T-cell (primary cell): ENCODE results near the gene ISL2. TPM values are rescaled to one million over a fixed set of nuclear protein-coding genes. Genes with fewer than 3 reads are reported as not detected.

ENCODE experiments used
- ATAC-seq, 4 experiments: fragments of 200-7000 bp in 3 of 4; fragments of 150-1000 bp in 1 of 4; cut with Tn5 transposase; replicated peaks in 1 of 4; 1 replicate in 3 of 4; 2 replicates in 1 of 4; pipeline ENCODE4 v1.10.0; 2021; ENCODE audit warnings: moderate library complexity in 3 of 4, mild to moderate bottlenecking in 2 of 4, moderate number of reproducible peaks in 1 of 4
- CTCF ChIA-PET, 2 donors: fragments of 300-600 bp; sonication (Branson Sonifier 250); formaldehyde crosslinking; loops; one replicate each; lab custom pipeline; 2022; ENCODE audit warnings: antibody characterized with exemption in 2 of 2; lab: Charles Lee
- POLR2A ChIA-PET, 2 donors: fragments of 300-600 bp; sonication (Branson Sonifier 250); formaldehyde crosslinking; loops; one replicate each; lab custom pipeline; 2022; ENCODE audit warnings: antibody characterized with exemption in 2 of 2; lab: Charles Lee
- DNase-seq, 35 experiments: peaks; one replicate each; pipeline versions ENCODE4 v3.0.0 to v3.0.0-alpha.2; 2013 to 2023
- H3K27ac ChIP-seq: one replicate; pipeline ENCODE4 v1.5.1; 2013; ENCODE audit warnings: low read length
- H3K27me3 ChIP-seq, 2 experiments: replicated peaks in 1 of 2; 1 replicate in 1 of 2; 2 replicates in 1 of 2; pipeline versions ENCODE4 v1.6.1 to v1.7.0; 2013; ENCODE audit warnings: low read length in 1 of 2, mixed read lengths in 1 of 2; ENCODE audit not compliant: control insufficient read depth in 2 of 2, insufficient read depth in 2 of 2; ENCODE audit errors: extremely low read depth in 1 of 2
- H3K36me3 ChIP-seq, 2 donors: 1 replicate in 1 of 2; 2 replicates in 1 of 2; pipeline versions ENCODE4 v1.6.1 to v1.7.0; 2013; ENCODE audit warnings: low read length in 1 of 2; ENCODE audit not compliant: control insufficient read depth in 2 of 2, insufficient read depth in 1 of 2; ENCODE audit errors: extremely low read depth in 1 of 2
- H3K4me1 ChIP-seq, 2 experiments: 1 replicate in 1 of 2; 2 replicates in 1 of 2; pipeline versions ENCODE4 v1.6.1 to v1.7.0; 2013; ENCODE audit warnings: low read length in 2 of 2, mixed read lengths in 1 of 2; ENCODE audit not compliant: insufficient read depth in 2 of 2, control insufficient read depth in 1 of 2; ENCODE audit errors: extremely low read depth in 1 of 2
- H3K4me3 ChIP-seq, 2 donors: 1 replicate in 1 of 2; 2 replicates in 1 of 2; pipeline versions ENCODE4 v1.5.1 to v1.7.0; 2013; ENCODE audit warnings: mild to moderate bottlenecking in 2 of 2, low read length in 1 of 2, moderate library complexity in 1 of 2; ENCODE audit not compliant: control insufficient read depth in 1 of 2; ENCODE audit errors: extremely low read depth in 1 of 2
- H3K9me3 ChIP-seq: 2 replicates; pipeline ENCODE4 v1.7.0; 2013
- H3K27ac Mint-ChIP-seq, 2 donors: one replicate each; pipeline ENCODE4 v1.8.0; 2020 to 2021; ENCODE audit warnings: mild to moderate bottlenecking in 2 of 2, mixed read lengths in 2 of 2
- H3K27me3 Mint-ChIP-seq, 2 donors: one replicate each; pipeline ENCODE4 v1.8.0; 2021 to 2022; ENCODE audit warnings: mixed read lengths in 2 of 2
- H3K36me3 Mint-ChIP-seq: one replicate; pipeline ENCODE4 v1.8.0; 2021; ENCODE audit warnings: mixed read lengths
- H3K4me1 Mint-ChIP-seq, 3 donors: one replicate each; pipeline ENCODE4 v1.8.0; 2020 to 2022; ENCODE audit warnings: mixed read lengths in 3 of 3, mild to moderate bottlenecking in 1 of 3
- H3K4me3 Mint-ChIP-seq, 3 donors: one replicate each; pipeline ENCODE4 v1.8.0; 2020 to 2022; ENCODE audit warnings: mild to moderate bottlenecking in 3 of 3, mixed read lengths in 3 of 3, moderate library complexity in 3 of 3
- H3K9me3 Mint-ChIP-seq, 3 donors: one replicate each; pipeline ENCODE4 v1.8.0; 2020 to 2022; ENCODE audit warnings: mixed read lengths in 3 of 3
- WGBS: methylation state at CpG from one replicate; pipeline ENCODE4 v1.1.5; 2013; ENCODE audit warnings: missing lambda C conversion rate; ENCODE audit not compliant: insufficient coverage; 5-methylcytosine and 5-hydroxymethylcytosine counted together
- total RNA-seq, 35 experiments: library from RNA in 6 of 35; stranded (reverse) in 6 of 35; fragments of 120-200 nt in 1 of 35; gene quantifications; one replicate each; pipeline versions ENCODE4 v1.2.1 to v1.2.4 and lab custom pipeline; 2013 to 2026

Gene ISL2
- total RNA-seq, 5 donors from 2014 or later (not counting 1 experiment from before 2014, with no cell fraction given) = 0.23 to 0.44 (median 0.26) TPM; not detected in 2

GRCh38 chr15:76330080-76330680, 6.4 kb upstream of the ISL2 start:
- no peak overlapping the region for H3K4me3 ChIP-seq
- no peak overlapping the region for H3K27ac ChIP-seq
- Mint-ChIP-seq H3K27me3 (peaks cover 56 to 63% of the 10 kb centered on the region in 2 donors), H3K36me3 (no peaks in the 10 kb centered on the region), H3K4me1 (peaks cover 2 to 4% (median 2%) of the 10 kb centered on the region in 3 donors), H3K4me3 (no peak overlapping the region), H3K27ac (no peak overlapping the region), H3K9me3 (no peaks in the 10 kb centered on the region)
- peak in 1 of 35 experiments; percentile 20 for DNase-seq
- no peaks in the 10 kb centered on the region for H3K9me3 ChIP-seq
- POLR2A ChIA-PET = interaction anchor here in 1 of 2 donors (0.6 kb wide), 1 partner anchor 17 kb away, joined by 3 read pairs; no protein-coding TSS in a partner anchor
- peaks cover 0 to 3% of the 10 kb centered on the region in 2 experiments for H3K4me1 ChIP-seq
- 83% methylated on average over 3 of the region's 7 CpGs for WGBS
- ATAC-seq = no peak
- CTCF ChIA-PET = no interaction called here
- H3K36me3 ChIP-seq = no peaks in the 10 kb centered on the region
- H3K27me3 ChIP-seq = peaks cover 12 to 51% of the 10 kb centered on the region in 2 experiments

GRCh38 chr15:76332796-76333195, 3.8 kb upstream of the ISL2 start:
- ChIA-PET POLR2A (no interaction called here), CTCF (interaction anchor here in 1 of 2 donors (0.5 kb wide), 1 partner anchor 114 kb away, joined by 3 read pairs; no protein-coding TSS in a partner anchor)
- Histone ChIP-seq H3K27me3 (peaks cover 19 to 70% of the 10 kb centered on the region in 2 experiments), H3K27ac (no peak overlapping the region), H3K36me3 (no peaks in the 10 kb centered on the region), H3K4me3 (no peak overlapping the region), H3K9me3 (no peaks in the 10 kb centered on the region), H3K4me1 (peaks cover 21 to 29% of the 10 kb centered on the region in 2 experiments)
- ATAC-seq = no peak
- no peaks in the 10 kb centered on the region for H3K9me3 Mint-ChIP-seq
- no peak overlapping the region for H3K27ac Mint-ChIP-seq
- 100% methylated on average over 1 of the region's 1 CpG for WGBS
- peaks cover 71 to 74% of the 10 kb centered on the region in 2 donors for H3K27me3 Mint-ChIP-seq
- DNase-seq = peak in 1 of 35 experiments; percentile 21
- H3K36me3 Mint-ChIP-seq = no peaks in the 10 kb centered on the region
- no peak overlapping the region for H3K4me3 Mint-ChIP-seq
- peaks cover 24 to 29% (median 27%) of the 10 kb centered on the region in 3 donors for H3K4me1 Mint-ChIP-seq

GRCh38 chr15:76333309-76333708, 3.3 kb upstream of the ISL2 start:
- DNase-seq (no peak), ATAC-seq (no peak)
- Histone ChIP-seq H3K9me3 (no peaks in the 10 kb centered on the region), H3K36me3 (no peaks in the 10 kb centered on the region), H3K27ac (no peak overlapping the region), H3K4me3 (no peak overlapping the region), H3K27me3 (peaks cover 19 to 75% of the 10 kb centered on the region in 2 experiments), H3K4me1 (peaks cover 21 to 34% of the 10 kb centered on the region in 2 experiments)
- H3K9me3 Mint-ChIP-seq = no peaks in the 10 kb centered on the region
- no peak overlapping the region for H3K4me3 Mint-ChIP-seq
- H3K27me3 Mint-ChIP-seq = peaks cover 68 to 70% of the 10 kb centered on the region in 2 donors
- 100% methylated on average over 1 of the region's 1 CpG for WGBS
- peaks cover 25 to 29% (median 27%) of the 10 kb centered on the region in 3 donors for H3K4me1 Mint-ChIP-seq
- no peaks in the 10 kb centered on the region for H3K36me3 Mint-ChIP-seq
- CTCF ChIA-PET = interaction anchor here in 1 of 2 donors (0.5 kb wide), 1 partner anchor 115 kb away, joined by 3 read pairs; no protein-coding TSS in a partner anchor
- H3K27ac Mint-ChIP-seq = no peak overlapping the region
- POLR2A ChIA-PET = no interaction called here

GRCh38 chr15:76333720-76334437, 2.7 kb upstream of the ISL2 start:
- CTCF ChIA-PET = no interaction called here
- H3K27ac ChIP-seq = no peak overlapping the region
- DNase-seq (peak in 1 of 35 experiments; percentile 12), ATAC-seq (no peak)
- Mint-ChIP-seq H3K27ac (no peak overlapping the region), H3K4me1 (peaks cover 31 to 35% (median 32%) of the 10 kb centered on the region in 3 donors), H3K36me3 (no peaks in the 10 kb centered on the region), H3K4me3 (no peak overlapping the region), H3K9me3 (no peaks in the 10 kb centered on the region), H3K27me3 (peaks cover 69 to 76% of the 10 kb centered on the region in 2 donors)
- H3K36me3 ChIP-seq = no peaks in the 10 kb centered on the region
- H3K27me3 ChIP-seq = peaks cover 21 to 80% of the 10 kb centered on the region in 2 experiments
- POLR2A ChIA-PET = no interaction called here
- no peaks in the 10 kb centered on the region for H3K9me3 ChIP-seq
- peaks cover 25 to 40% of the 10 kb centered on the region in 2 experiments for H3K4me1 ChIP-seq
- no peak overlapping the region for H3K4me3 ChIP-seq
- WGBS = 55% methylated on average over 7 of the region's 9 CpGs

GRCh38 chr15:76334438-76335306, 1.9 kb upstream of the ISL2 start:
- no peaks in the 10 kb centered on the region for H3K36me3 ChIP-seq
- Mint-ChIP-seq H3K9me3 (no peaks in the 10 kb centered on the region), H3K27ac (no peak overlapping the region), H3K27me3 (peaks cover 68 to 78% of the 10 kb centered on the region in 2 donors), H3K36me3 (no peaks in the 10 kb centered on the region), H3K4me1 (peaks cover 37 to 40% (median 39%) of the 10 kb centered on the region in 3 donors), H3K4me3 (peak overlapping the region in 2 of 3 donors; percentile 67 to 70)
- no peaks in the 10 kb centered on the region for H3K9me3 ChIP-seq
- H3K27me3 ChIP-seq = peaks cover 18 to 84% of the 10 kb centered on the region in 2 experiments
- ChIA-PET POLR2A (no interaction called here), CTCF (interaction anchor here in 1 of 2 donors (0.5 to 0.6 kb wide), 2 partner anchors 27 to 45 kb away, joined by 3 to 9 read pairs; no protein-coding TSS in a partner anchor)
- H3K4me1 ChIP-seq = peaks cover 25 to 48% of the 10 kb centered on the region in 2 experiments
- H3K4me3 ChIP-seq = peak overlapping the region in 1 of 2 donors; percentile 71
- ATAC-seq (no peak), DNase-seq (no peak)
- WGBS = 33% methylated on average over 30 of the region's 44 CpGs
- H3K27ac ChIP-seq = no peak overlapping the region
